Neural cell (in vitro differentiated cells): ENCODE measurements around the gene ZFYVE28. TPM values are rescaled to one million over a fixed set of nuclear protein-coding genes. Genes with fewer than 3 reads are reported as not detected.

Experiments
- H2AFZ ChIP-seq: fragments of 200-600, 300-800 bp; sonication (generic), shearing (Covaris generic); 2 replicates; pipeline ENCODE4 v1.6.0; 2014; ENCODE audit warnings: low read depth, mild to moderate bottlenecking, antibody characterized with exemption, low read length, moderate library complexity
- H3F3A ChIP-seq: fragments of 200-600 bp; shearing (Covaris generic); 2 replicates; pipeline ENCODE4 v1.6.1; 2016; ENCODE audit warnings: mild to moderate bottlenecking, moderate library complexity, mixed read lengths, antibody characterized with exemption, low read length; ENCODE audit not compliant: insufficient read depth, poor library complexity, severe bottlenecking
- H3K27ac ChIP-seq: fragments of 200-600, 300-800 bp; sonication (generic), shearing (Covaris generic); 2 replicates; pipeline ENCODE4 v1.5.1; 2014; ENCODE audit warnings: mild to moderate bottlenecking, low read length, moderate library complexity
- H3K27me3 ChIP-seq: fragments of 300-800, 200-600 bp; sonication (generic), shearing (Covaris generic); 2 replicates; pipeline ENCODE4 v1.6.0; 2014; ENCODE audit warnings: mild to moderate bottlenecking, low read depth, low read length, moderate library complexity; ENCODE audit not compliant: insufficient read depth
- H3K36me3 ChIP-seq: fragments of 300-800, 200-600 bp; sonication (generic), shearing (Covaris generic); 2 replicates; pipeline ENCODE4 v1.5.1; 2014; ENCODE audit warnings: mild to moderate bottlenecking, antibody characterized with exemption, low read length, moderate library complexity; ENCODE audit not compliant: insufficient read depth
- H3K4me2 ChIP-seq: fragments of 300-800, 200-600 bp; sonication (generic), shearing (Covaris generic); 2 replicates; pipeline ENCODE4 v1.6.0; 2014; ENCODE audit warnings: mild to moderate bottlenecking, low read length
- H3K4me3 ChIP-seq: fragments of 300-800, 200-600 bp; sonication (generic), shearing (Covaris generic); 2 replicates; pipeline ENCODE4 v1.5.1; 2014; ENCODE audit warnings: mild to moderate bottlenecking, low read length, moderate library complexity
- H3K79me2 ChIP-seq: fragments of 200-600 bp; shearing (Covaris generic); replicated peaks from 2 replicates; pipeline ENCODE4 v1.6.0; 2014; ENCODE audit warnings: mild to moderate bottlenecking, low read length, moderate library complexity; ENCODE audit not compliant: insufficient read depth
- H3K9ac ChIP-seq: fragments of 300-800, 200-600 bp; sonication (generic), shearing (Covaris generic); 2 replicates; pipeline ENCODE4 v1.6.1; 2016; ENCODE audit warnings: mild to moderate bottlenecking, low read length, mixed read lengths
- H3K9me2 ChIP-seq: fragments of 200-600 bp; shearing (Covaris generic); 2 replicates; pipeline ENCODE4 v1.6.1; 2016; ENCODE audit warnings: mild to moderate bottlenecking, low read length, mixed read lengths; ENCODE audit not compliant: insufficient read depth
- H3K9me3 ChIP-seq: fragments of 200-600, 300-800 bp; sonication (generic), shearing (Covaris generic); 2 replicates; pipeline ENCODE4 v1.6.1; 2016; ENCODE audit warnings: mild to moderate bottlenecking, mixed run types, low read length, moderate library complexity, mixed read lengths
- H4K20me1 ChIP-seq: fragments of 200-600 bp; shearing (Covaris generic); 2 replicates; pipeline ENCODE4 v1.6.1; 2016; ENCODE audit warnings: mild to moderate bottlenecking, mixed run types; ENCODE audit not compliant: insufficient read depth
- CTCF ChIP-seq: fragments of 450-650 bp; IDR thresholded peaks from 2 replicates; pipeline ENCODE4 v1.5.1; 2014; ENCODE audit warnings: antibody characterized with exemption, mild to moderate bottlenecking, moderate library complexity; ENCODE audit not compliant: poor library complexity, severe bottlenecking
- EP300 ChIP-seq: fragments of 450-650 bp; conservative IDR thresholded peaks from 2 replicates; pipeline ENCODE4 v1.6.1; 2014; ENCODE audit warnings: antibody characterized with exemption, mild to moderate bottlenecking, moderate library complexity; ENCODE audit not compliant: poor library complexity, severe bottlenecking
- EZH2 ChIP-seq: fragments of 200-600, 300-800 bp; shearing (Covaris generic), sonication (generic); IDR thresholded peaks from 2 replicates; pipeline ENCODE4 v1.6.1; 2014; ENCODE audit warnings: antibody characterized with exemption, low read length, borderline replicate concordance, mild to moderate bottlenecking; ENCODE audit not compliant: insufficient read depth, poor library complexity, severe bottlenecking
- MXI1 ChIP-seq: fragments of 450-650 bp; conservative IDR thresholded peaks from 2 replicates; pipeline ENCODE4 v1.6.1; 2014; ENCODE audit warnings: antibody characterized with exemption, mild to moderate bottlenecking; ENCODE audit not compliant: poor library complexity, severe bottlenecking
- POLR2AphosphoS5 ChIP-seq: IDR thresholded peaks from 2 replicates; pipeline ENCODE4 v1.6.1; 2012
- RAD21 ChIP-seq: fragments of 450-650 bp; conservative IDR thresholded peaks from 2 replicates; pipeline ENCODE4 v1.6.1; 2014; ENCODE audit warnings: antibody characterized with exemption, mild to moderate bottlenecking, moderate library complexity
- REST ChIP-seq: IDR thresholded peaks from 2 replicates; pipeline ENCODE4 v1.6.1; 2012; ENCODE audit warnings: borderline replicate concordance
- SMC3 ChIP-seq: fragments of 450-650 bp; conservative IDR thresholded peaks from 2 replicates; pipeline ENCODE4 v1.6.1; 2014; ENCODE audit warnings: antibody characterized with exemption, mild to moderate bottlenecking, moderate library complexity; ENCODE audit not compliant: poor library complexity
- TAF1 ChIP-seq: IDR thresholded peaks from 2 replicates; pipeline ENCODE4 v1.6.1; 2012; ENCODE audit warnings: low read depth
- polyA plus RNA-seq: library from polyadenylated mRNA; depleted of rRNA; stranded (reverse); fragments of >200 nt; gene quantifications from 2 replicates; pipeline ENCODE4 v1.2.3, GENCODE V29; 2014

Gene ZFYVE28
- polyA plus RNA-seq, 1 donor from 2014 or later, result 2.4 TPM

GRCh38 chr4:2367626-2368025 lies 50.8 kb downstream of the ZFYVE28 start:
- no peak overlapping the region for H3K4me3 ChIP-seq
- H3K36me3 ChIP-seq, result no peaks in the 10 kb centered on the region
- H3K27me3 ChIP-seq, result no peaks in the 10 kb centered on the region
- no peaks in the 10 kb centered on the region for H4K20me1 ChIP-seq
- H2AFZ ChIP-seq, result no peak overlapping the region
- peaks cover 5% of the 10 kb centered on the region for H3K9me3 ChIP-seq
- no peak overlapping the region for H3K4me2 ChIP-seq
- H3K9me2 ChIP-seq, result no peaks in the 10 kb centered on the region
- no peaks in the 10 kb centered on the region for H3F3A ChIP-seq
- no peaks in the 10 kb centered on the region for H3K79me2 ChIP-seq
- TF ChIP-seq EZH2 (no peak), CTCF (no peak), SMC3 (no peak), POLR2AphosphoS5 (no peak), TAF1 (no peak), MXI1 (no peak), REST (no peak), RAD21 (no peak), EP300 (no peak)
- H3K9ac ChIP-seq, result no peak overlapping the region
- H3K27ac ChIP-seq, result no peak overlapping the region

- no peaks in the 10 kb centered on the region for H3K36me3 ChIP-seq
- H4K20me1 ChIP-seq, result no peaks in the 10 kb centered on the region
- no peak overlapping the region for H2AFZ ChIP-seq
- no peak overlapping the region for H3K27ac ChIP-seq
- H3F3A ChIP-seq, result no peaks in the 10 kb centered on the region
- H3K9ac ChIP-seq, result no peak overlapping the region
- H3K79me2 ChIP-seq, result no peaks in the 10 kb centered on the region
- no peaks in the 10 kb centered on the region for H3K9me2 ChIP-seq
- H3K9me3 ChIP-seq, result peaks cover 5% of the 10 kb centered on the region
- H3K4me2 ChIP-seq, result no peak overlapping the region
- no peaks in the 10 kb centered on the region for H3K27me3 ChIP-seq
- no peak overlapping the region for H3K4me3 ChIP-seq
- TF ChIP-seq EZH2, result no peak
- peak; percentile 7 for TF ChIP-seq POLR2AphosphoS5
These were observed 51.9 kb downstream of the ZFYVE28 start for GRCh38 chr4:2366252-2367192.
